GM18909 (cell line): ENCODE data around the gene AKAP6.

Experiments used
- ATAC-seq: cut with Tn5 transposase; IDR thresholded peaks from one replicate; pipeline ENCODE4 v1.9.1; 2021; ENCODE audit warnings: mild to moderate bottlenecking; ENCODE audit not compliant: unreplicated experiment, poor library complexity

AKAP6 gene

DNA sequence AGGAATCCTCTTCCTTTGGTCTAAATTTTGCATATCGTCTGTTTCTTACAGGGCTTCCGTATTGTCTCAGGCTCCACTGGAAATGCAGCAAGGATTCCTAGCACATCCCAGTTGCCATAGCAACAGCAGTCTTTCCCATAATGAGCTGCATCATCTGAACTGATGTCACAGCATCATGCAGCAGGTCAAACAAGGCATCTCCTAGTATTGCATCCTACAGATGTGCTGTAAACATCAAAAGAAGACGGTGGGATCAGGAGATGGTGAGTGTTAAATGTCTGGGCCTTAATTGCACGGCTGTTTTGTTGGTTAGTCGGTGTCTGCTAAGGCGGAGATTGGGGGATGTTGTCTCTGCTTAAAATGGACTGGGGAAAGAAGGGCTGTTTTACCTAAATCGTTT is at the start of gene AKAP6:
Gene AKAP6, plus strand, starts transcription at position 153 of the 400 bp plus-strand sequence. CDS start 104,196 bp downstream, outside the sequence.
- no peak for ATAC-seq

- no peak for ATAC-seq
These were observed 42.5 kb upstream of the AKAP6 start for GRCh38 chr14:32286602-32287001.

DNA sequence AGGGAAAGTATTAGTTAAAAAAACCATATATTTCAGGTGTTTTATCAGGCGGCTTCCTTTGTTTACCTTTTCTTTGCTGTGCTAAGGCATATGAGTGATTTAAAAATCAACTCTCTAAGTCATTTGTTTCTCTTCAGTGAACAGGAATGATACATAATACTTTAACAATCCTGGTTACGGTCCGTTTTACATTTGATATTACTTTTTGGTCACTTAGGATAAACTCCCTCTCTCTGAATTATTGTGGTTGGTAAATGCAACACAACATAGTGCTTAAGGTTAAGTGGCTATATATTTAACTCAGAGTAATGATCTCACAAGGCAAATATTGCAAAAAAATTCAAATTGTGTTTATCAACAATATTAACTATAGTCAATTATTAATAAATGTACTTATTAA is 32.7 kb upstream of the AKAP6 start:
- no peak for ATAC-seq

DNA sequence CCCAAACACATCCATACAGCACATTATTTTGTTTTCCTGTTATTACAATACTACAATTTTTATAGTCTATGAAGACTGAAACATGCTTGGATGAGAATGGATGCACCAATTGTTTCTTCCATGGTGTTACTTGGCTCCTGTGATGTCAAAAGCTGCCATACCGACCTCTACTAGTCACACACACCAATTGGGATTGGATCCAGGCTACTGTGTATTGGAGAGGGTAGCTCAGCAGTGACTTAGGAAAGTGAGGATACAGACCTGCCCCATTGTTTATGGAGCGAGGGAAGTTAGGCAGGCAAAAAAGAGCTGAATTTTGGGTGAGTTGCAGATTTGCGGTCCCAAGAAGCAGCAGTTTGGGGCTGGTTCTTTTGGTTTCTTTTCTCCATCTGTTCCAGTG is 30.8 kb upstream of the AKAP6 start:
- no peak for ATAC-seq

- no peak for ATAC-seq
These were observed 29.0 kb upstream of the AKAP6 start for GRCh38 chr14:32300136-32300535.

- ATAC-seq, result no peak
These were observed 25.2 kb upstream of the AKAP6 start for GRCh38 chr14:32303865-32304264.

GRCh38 chr14:32304296-32304695 is 24.8 kb upstream of the AKAP6 start:
- ATAC-seq, result no peak

- no peak for ATAC-seq
These were observed 22.5 kb upstream of the AKAP6 start for GRCh38 chr14:32306549-32306948.

- ATAC-seq, result no peak
These were observed 21.1 kb upstream of the AKAP6 start for GRCh38 chr14:32307881-32308582.

DNA sequence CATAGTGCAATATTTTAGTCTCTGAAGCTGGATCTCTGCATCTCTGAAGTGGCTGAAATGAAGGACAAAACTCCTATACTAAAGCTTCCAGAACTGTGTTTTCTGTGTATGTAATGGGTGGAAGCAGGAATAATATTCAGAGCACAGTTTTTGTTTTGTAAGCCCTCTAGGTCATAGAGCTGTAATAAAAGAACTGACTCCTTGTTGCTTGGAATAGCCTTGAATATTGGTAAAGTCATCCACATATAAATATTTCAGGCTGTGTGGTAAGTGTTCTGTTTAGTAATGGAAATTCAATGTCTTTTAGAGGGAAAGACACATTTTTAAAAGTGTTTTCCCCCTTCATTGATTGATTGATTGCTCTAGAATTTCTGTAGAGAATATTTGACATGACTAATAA is 18.2 kb upstream of the AKAP6 start:
- ATAC-seq, result no peak

DNA sequence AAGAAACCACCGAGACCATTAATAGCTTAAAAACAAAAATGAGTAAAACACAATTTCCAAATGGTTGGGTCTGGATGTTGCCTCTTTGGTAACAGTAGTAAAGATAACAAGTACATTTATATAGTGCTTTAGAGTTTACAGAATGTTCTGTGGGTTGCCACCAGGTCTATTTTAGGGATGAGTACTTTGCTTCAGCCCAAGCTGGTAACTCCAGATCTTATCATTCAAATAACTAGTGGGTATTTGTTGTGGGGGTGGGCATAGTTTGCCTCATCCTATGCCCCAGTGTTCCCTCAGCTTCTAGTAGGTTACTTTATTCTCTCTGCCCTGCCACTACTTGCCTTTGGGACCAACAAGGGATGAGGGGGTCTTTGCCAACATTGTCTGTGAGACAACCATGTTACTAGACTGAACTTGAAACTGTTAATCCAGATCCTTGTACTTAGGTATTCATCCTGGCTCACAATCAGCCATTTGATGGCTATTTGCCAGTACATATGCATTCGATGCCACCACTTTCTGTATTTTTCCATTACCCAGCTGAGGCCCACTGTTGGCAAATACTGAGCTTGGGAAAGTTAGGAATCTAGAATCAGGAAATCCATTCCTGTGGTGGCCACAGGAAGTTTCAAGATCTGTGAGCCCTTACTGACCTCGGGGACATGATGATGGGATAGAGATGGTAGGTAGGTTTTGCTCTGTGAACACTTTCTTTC is 17.6 kb upstream of the AKAP6 start:
- no peak for ATAC-seq

DNA sequence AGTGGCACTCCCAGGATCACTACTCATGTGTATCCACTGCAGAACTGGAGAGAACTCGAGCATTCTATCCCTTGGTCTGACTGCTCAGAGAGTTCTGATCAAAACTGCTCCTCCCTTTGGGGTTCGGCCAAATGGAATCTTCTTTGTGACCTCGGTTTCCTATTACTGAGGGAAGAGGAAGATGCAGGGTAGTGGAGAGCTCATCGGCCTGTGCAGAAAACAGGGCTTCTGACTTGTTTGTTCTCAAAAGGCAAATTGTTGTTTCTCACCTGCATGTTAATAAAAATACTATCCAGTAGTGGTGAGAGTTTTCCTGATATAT is 17.1 kb upstream of the AKAP6 start:
- ATAC-seq, result no peak

DNA sequence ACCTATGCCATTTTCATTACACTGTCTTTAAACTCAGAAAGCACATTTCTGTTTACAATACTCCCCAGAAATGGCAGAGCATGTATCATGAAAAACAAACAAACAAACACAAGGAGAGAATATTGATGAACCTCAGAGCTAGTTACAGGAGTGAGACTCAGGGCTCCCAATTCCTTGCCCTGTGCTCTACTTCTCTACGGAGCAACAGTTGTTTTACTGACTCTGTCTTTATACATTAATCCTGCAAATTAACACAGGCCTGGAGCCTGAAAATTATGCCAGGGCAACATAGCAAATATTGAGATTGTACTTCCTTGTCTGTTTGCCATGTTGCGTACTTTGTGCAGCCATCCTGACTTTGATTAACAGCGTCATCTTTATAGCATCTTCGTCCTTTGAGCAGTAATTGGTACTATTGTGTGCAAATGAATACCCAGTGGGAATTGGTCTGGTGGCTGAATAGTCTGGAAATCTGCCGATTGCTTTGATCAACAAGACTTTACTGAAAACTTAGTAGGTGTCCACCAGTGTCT is 15.2 kb upstream of the AKAP6 start:
- no peak for ATAC-seq

DNA sequence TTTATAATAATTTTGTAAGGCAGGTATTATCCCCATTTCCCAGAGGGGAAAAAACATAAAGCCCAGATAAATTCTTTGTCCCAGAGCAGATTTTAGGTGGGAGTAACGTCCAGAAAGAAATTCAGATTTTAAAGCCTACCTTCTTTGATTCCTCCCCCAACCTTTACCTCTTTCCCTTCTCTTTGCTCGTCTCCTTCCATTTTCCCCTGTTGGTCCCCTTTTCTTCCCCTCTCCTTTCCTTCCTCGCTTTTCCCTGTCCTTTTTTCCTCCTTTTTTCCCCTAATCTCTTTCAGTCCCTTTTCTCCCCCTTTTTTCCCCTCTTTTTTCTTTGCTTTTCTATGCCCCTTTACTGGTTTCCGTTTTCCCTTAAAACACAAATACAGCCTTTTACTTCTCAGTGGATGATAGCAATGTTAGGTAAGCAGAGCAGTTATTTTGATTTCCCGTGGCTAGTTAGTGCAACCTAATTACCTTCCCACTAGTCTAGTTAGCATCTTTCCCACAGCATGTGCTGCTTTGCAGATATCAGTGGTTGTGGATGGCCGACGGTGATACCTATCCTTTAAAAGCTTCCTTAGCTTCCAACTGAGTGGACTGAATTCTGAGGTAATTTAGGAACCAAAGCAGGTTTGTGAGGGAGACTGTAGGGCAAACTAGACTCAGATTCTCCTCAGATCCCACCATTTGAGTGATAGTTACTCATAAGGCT is 10.9 kb upstream of the AKAP6 start:
- ATAC-seq, result no peak

GRCh38 chr14:32319368-32320049 is 9.6 kb upstream of the AKAP6 start:
- no peak for ATAC-seq

DNA sequence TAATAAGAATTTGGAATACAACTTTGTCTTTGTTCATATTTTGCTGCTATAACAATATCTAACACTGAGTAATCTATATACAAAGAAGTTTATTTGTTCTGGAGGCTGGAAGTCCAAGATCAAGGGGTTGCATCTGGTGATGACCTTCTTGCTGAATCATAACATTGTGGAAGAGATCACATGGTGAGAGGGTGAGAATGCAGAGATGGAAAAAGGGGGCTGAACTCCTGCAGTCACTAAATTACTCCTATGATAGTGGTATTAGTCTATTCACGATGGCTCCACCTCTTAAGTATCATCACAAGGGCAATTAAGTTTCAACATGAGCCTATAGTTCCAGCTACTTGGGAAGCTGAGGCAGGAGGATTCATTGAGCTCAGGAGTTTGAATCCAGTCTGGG is 4.5 kb upstream of the AKAP6 start:
- ATAC-seq, result no peak

DNA sequence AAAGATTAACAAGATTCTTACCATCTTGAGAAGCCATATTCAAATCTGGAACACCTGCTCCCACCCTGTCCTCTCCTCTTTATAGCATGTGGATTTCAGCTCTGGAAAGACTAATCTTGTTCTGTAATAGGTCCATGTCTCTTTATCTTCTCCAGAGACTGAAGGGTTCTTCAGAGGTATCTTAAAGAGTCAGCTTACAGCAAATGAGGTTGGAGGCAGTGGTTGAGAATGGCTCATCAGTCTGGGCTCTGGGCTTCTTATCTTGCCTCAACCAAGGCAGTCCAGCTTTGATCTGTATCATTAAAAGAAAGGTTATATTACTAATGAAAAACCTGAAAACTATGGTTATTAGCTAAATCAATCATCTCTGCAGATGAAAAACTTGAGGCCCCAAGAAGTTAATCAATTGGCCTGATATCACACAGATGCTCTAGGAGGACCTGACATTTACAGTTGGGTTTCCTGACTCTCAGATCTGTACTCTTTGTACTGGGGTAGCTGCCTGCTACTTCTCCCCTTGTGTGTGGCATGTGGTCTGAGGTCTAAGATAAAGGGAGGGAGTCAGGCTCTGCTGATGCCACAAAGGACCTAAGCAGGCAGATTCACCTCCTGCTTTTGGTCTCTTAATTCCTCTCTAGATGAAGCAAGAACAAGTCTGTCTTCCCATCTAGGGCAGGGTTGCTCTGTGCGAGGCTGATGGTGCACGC is 1.7 kb upstream of the AKAP6 start:
- ATAC-seq, result no peak

DNA sequence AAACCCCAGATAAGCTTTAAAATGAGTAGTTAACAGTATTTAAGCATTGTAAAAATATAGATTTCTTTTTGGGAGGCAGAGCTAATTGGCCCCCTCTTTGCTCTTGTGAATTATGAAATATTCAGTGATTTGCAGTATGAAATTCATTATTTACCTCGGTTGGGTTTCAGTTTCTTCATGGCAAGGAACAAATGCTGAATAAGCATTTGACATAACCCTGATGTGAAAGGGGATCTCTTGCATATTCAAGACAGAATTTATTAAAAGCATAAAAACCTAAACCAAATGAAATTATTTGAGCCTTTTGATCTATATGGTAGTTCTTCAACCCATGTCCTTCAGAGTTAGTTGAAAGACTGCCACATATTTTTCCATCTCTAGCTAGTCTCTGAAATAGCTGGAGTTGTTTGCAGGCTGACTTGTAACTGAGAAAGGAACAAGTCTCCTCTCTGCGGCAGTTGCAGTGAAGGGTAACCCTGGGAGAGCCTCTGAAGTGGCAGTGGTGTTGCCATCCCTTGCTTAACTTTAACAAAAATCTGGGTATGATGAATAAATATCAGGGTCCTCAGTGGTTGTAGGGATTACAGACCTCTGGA is 690 bp downstream of the AKAP6 start:
- ATAC-seq, result no peak

- ATAC-seq, result no peak
These were observed 1.4 kb downstream of the AKAP6 start for GRCh38 chr14:32330351-32331111.
